EH (cell line): ENCODE results near the gene RPP25.
"Not testable (repeated sequence)": the region's sequence is repeated elsewhere in the genome, so short reads cannot be mapped to it uniquely, and the experiment has no call there.

Experiments used
- DNase-seq: peaks from one replicate; pipeline ENCODE4 v3.0.0-alpha.2; 2015; ENCODE audit warnings: low read depth

The RPP25 gene

GRCh38 chr15:74962671-74963070 is 6.1 kb upstream of the RPP25 start:
- no peak for DNase-seq

- no peak for DNase-seq
These were observed 5.6 kb upstream of the RPP25 start for GRCh38 chr15:74962219-74962618.

- no peak for DNase-seq
These were observed 5.0 kb upstream of the RPP25 start for GRCh38 chr15:74961616-74962015.

- DNase-seq = no peak
These were observed 4.5 kb upstream of the RPP25 start for GRCh38 chr15:74960995-74961588.

- DNase-seq = no peak
These were observed 3.7 kb upstream of the RPP25 start for GRCh38 chr15:74960286-74960685.

- no peak for DNase-seq
These were observed 3.0 kb upstream of the RPP25 start for GRCh38 chr15:74959586-74959939.

- no peak for DNase-seq
These were observed 2.5 kb upstream of the RPP25 start for GRCh38 chr15:74958908-74959585.

- DNase-seq = peak; percentile 64
These were observed 1.8 kb upstream of the RPP25 start for GRCh38 chr15:74958320-74958907.

- DNase-seq = no peak
These were observed 984 bp upstream of the RPP25 start for GRCh38 chr15:74957476-74958035.

- DNase-seq = peak; percentile 35
These were observed 550 bp downstream of the RPP25 start for GRCh38 chr15:74955796-74956647.

- no peak for DNase-seq
These were observed 1.6 kb downstream of the RPP25 start for GRCh38 chr15:74955017-74955416.

- no peak for DNase-seq
These were observed 2.1 kb downstream of the RPP25 start for GRCh38 chr15:74954515-74954914.

- no peak for DNase-seq
These were observed 5.6 kb downstream of the RPP25 start for GRCh38 chr15:74951006-74951405.

GRCh38 chr15:74950078-74950908 is 6.3 kb downstream of the RPP25 start:
- peak; percentile 75 for DNase-seq

- DNase-seq = peak; percentile 97
These were observed 18.8 kb downstream of the RPP25 start, which contains the start of gene COX5A for GRCh38 chr15:74937590-74938371. Gene COX5A, minus strand, starts transcription at chr15:74938073. Its CDS starts 59 bp downstream, at chr15:74938014.

GRCh38 chr15:74937272-74937589 is 19.3 kb downstream of the RPP25 start:
- DNase-seq = no peak

GRCh38 chr15:74935193-74935592 is 21.4 kb downstream of the RPP25 start:
- DNase-seq = not testable (repeated sequence)

GRCh38 chr15:74933573-74933972 is 23.0 kb downstream of the RPP25 start:
- DNase-seq = no peak

- no peak for DNase-seq
These were observed 27.8 kb downstream of the RPP25 start for GRCh38 chr15:74928771-74929198.

- no peak for DNase-seq
These were observed 32.0 kb downstream of the RPP25 start for GRCh38 chr15:74924525-74924924.

GRCh38 chr15:74920456-74920855 is 36.1 kb downstream of the RPP25 start:
- DNase-seq = no peak
